Left renal pelvis (tissue), 4 donors: ENCODE measurements around the gene GTF2IRD1. TPM values are rescaled to one million over a fixed set of nuclear protein-coding genes. Genes with fewer than 3 reads are reported as not detected.
"Not testable (repeated sequence)": the region's sequence is repeated elsewhere in the genome, so short reads cannot be mapped to it uniquely, and the experiment has no call there.

ENCODE experiments used
- DNase-seq, 4 donors: peaks; one replicate each; pipeline ENCODE4 v3.0.0-alpha.2; 2013; ENCODE audit warnings: low read depth in 4 of 4, low spot score in 3 of 4
- polyA plus RNA-seq, 4 donors: library from polyadenylated mRNA; unstranded; fragments of 120-200 nt; gene quantifications; one replicate each; pipeline ENCODE4 v1.2.1, GENCODE V29; 2013; ENCODE audit not compliant: insufficient read length in 4 of 4

Gene GTF2IRD1
- polyA plus RNA-seq, 4 donors: 35.2 to 60.0 (median 50.9) TPM

DNA sequence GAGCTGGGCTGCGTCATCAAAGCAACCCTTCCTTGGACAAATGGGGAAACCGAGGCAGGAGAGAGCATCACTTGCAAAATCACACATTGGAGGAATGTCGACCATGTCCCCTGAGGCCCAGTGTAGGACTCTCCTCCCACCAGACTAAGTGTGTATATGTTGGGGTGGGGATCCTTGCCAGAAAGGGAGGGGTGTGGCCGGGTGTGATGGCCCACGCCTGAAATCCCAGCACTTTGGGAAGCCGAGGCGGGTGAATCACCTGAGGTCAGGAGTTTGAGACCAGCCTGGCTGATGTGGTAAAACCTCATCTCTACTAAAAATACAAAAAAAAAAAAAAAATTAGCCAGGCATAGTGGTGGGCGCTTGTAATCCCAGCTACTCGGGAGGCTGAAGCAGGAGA is 23.3 kb upstream of the GTF2IRD1 start:
- not testable (repeated sequence) for DNase-seq

GRCh38 chr7:74430961-74431466 is 22.7 kb upstream of the GTF2IRD1 start:
- DNase-seq: no peak

GRCh38 chr7:74437291-74437571 is 16.5 kb upstream of the GTF2IRD1 start:
- not testable (repeated sequence) for DNase-seq

DNA sequence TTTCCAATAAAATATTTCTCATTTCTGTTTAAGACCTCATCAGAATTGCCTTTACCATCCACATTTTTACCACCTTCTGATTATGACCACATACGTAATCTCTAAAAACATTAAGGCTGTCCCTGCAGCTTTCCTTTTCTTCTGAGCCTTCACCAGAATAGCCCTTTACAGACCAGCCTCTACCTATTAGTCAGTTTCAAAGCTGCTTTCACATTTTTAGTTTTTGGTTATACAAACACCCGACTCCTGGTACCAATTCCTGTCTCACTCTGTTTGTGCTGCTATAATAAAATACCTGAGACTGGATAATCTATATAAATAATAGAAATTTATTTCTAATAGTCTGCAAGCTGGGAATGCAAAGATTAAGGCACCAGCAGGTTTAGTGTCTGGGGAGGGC is 15.4 kb upstream of the GTF2IRD1 start:
- DNase-seq: no peak

DNA sequence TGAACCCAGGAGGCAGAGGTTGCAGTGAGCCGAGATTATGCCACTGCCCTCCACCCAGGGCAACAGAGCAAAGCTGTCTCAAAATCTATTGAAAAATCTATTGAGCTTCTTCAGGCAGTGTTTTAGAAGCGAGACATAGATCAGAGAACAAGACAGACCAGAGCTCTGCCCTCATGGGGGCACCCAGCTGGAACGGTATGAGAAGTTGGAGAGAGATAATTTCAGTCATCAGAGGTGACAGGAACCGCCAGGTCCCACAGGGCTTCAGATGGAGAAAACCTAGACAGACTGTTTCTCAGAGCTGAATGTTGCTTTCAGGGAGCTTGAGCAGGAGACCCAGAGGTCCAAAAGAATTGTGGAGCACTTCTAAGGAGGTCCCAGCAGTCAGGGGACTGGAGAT is 14.2 kb upstream of the GTF2IRD1 start:
- no peak for DNase-seq

GRCh38 chr7:74440143-74440542 is 13.6 kb upstream of the GTF2IRD1 start:
- not testable (repeated sequence) for DNase-seq

- DNase-seq: no peak
Observed at GRCh38 chr7:74441801-74442200, 11.9 kb upstream of the GTF2IRD1 start.

DNA sequence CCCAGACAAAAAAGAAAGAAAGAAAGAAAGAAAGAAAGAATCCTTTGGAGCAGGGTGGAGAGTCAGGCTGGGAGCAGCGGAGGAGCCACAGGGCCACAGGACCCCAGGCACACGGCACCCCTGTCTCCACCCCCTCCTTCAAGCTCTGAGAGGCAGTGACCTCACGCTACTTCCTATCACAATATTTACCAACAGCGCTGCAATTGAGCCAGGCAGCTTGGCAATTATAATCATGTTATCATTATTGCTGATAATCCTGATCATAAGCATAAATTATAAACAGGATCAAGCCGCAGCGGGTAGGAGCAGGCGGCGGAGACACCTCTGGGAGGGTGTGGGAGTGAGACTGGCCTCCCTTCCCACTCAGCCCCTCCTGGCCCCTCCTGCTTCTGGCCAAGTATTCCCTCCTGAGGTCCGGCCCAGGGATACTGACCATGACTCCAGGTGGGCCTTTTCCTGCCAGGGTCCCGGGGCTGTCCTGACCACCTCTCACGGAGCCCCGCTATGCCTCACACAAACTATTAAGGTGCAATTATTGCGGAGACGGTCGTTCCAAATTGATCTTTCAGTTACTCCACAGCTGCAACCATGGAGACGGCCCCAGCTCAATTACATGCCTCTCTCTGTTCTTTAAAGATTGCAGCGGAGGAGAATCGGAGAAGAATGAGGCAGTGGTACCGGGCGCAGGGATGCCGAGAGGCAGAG is 10.0 kb upstream of the GTF2IRD1 start:
- no peak for DNase-seq

GRCh38 chr7:74449144-74449543 is 4.6 kb upstream of the GTF2IRD1 start:
- DNase-seq: no peak

- no peak for DNase-seq
Observed at GRCh38 chr7:74449809-74450397, 3.8 kb upstream of the GTF2IRD1 start.

GRCh38 chr7:74452748-74453321 is 871 bp upstream of the GTF2IRD1 start:
- no peak for DNase-seq

DNA sequence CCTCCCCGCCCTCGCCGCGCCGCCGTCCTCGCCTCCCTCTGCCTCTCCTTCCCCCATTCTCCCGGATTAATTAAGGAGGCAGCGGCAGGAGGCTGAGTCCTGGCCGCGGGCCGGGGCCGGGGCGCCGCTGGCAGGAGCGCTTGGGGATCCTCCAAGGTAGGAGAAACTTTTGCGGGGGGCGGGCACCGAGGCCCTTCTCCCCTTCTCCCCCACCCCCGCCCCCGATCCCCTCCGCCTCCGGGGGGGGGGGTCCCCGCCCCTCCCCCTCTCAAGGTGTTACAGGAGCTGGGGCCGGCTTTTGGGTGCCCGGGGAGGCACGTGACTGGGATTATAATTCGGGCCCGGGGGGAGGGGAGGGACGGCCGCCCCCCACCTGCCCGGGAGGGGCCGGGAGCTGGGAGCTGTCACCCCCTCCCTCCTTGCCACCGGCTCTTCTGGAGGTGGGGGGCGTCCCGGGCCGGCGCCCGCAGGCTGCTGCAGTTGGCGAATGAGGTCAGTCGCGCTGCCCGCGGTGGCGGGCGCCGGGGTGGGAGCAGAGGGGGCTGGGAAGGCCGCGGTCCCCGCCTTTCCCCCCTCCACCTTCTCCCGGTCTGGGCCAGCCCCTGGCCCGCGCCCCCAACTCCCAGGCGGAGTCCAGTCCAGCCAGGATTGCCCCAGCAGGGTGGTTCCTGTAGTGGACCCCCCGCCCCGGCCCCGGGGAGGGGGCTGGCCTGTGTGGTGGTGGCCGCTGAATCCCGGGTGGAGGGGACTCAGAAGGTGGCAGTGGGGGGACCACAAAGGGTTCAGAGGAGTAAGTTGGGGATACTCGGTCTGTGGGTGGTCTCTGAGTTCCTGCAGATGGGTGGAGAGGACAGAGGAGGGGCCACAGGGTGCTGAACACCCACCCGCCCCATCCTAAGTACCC is 567 bp downstream of the GTF2IRD1 start:
- DNase-seq: no peak

- DNase-seq: no peak
Observed at GRCh38 chr7:74454925-74455288, 1.2 kb downstream of the GTF2IRD1 start.

DNA sequence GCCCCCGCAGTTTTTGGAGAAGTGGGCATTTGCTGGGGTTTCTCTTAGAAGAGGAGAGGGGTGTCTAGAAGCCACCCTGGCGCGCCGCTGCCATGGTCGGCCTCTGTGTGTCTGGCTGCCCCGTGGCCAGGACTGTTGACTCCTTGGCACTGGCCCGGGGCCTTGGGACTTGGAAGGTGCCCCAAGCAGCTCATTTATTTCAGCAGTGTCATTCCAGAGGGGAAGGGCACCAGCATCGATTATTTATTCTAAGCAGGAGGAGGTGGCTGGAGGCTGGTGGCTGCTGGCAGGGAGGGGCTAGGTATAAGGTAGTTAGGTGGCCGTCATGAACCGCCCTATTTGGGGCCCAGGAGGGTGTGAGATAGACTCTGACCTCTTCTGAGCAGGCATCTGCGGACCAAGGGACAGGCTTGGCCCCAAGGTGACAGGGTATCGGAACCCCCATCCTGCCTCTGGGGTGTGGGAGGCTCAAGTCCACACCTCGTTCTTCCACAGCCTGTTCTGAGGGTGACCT is 1.6 kb downstream of the GTF2IRD1 start:
- DNase-seq: no peak

GRCh38 chr7:74455928-74456327 is 2.2 kb downstream of the GTF2IRD1 start:
- DNase-seq: no peak

DNA sequence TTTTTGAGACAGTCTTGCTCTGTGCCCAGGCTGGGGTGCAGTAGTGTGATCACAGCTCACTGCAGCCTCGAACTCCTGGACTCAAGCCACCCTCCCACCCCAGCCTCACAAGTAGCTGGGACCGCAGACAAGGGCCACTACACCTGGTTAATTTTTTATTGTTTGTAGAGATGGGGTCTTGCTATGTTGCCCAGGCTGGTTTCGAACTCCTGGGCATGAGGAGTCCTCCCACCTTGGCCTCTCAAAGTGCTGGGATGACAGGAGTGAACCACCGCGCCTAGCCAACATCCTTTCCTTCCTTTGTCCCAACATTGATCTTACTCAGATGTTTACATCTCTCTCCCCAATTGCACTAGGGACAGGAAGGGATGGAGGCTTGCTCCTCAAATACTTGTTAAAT is 3.3 kb downstream of the GTF2IRD1 start:
- no peak for DNase-seq

- no peak for DNase-seq
Observed at GRCh38 chr7:74461970-74462706, 8.4 kb downstream of the GTF2IRD1 start.

- DNase-seq: no peak
Observed at GRCh38 chr7:74462707-74463100, 9.0 kb downstream of the GTF2IRD1 start.

DNA sequence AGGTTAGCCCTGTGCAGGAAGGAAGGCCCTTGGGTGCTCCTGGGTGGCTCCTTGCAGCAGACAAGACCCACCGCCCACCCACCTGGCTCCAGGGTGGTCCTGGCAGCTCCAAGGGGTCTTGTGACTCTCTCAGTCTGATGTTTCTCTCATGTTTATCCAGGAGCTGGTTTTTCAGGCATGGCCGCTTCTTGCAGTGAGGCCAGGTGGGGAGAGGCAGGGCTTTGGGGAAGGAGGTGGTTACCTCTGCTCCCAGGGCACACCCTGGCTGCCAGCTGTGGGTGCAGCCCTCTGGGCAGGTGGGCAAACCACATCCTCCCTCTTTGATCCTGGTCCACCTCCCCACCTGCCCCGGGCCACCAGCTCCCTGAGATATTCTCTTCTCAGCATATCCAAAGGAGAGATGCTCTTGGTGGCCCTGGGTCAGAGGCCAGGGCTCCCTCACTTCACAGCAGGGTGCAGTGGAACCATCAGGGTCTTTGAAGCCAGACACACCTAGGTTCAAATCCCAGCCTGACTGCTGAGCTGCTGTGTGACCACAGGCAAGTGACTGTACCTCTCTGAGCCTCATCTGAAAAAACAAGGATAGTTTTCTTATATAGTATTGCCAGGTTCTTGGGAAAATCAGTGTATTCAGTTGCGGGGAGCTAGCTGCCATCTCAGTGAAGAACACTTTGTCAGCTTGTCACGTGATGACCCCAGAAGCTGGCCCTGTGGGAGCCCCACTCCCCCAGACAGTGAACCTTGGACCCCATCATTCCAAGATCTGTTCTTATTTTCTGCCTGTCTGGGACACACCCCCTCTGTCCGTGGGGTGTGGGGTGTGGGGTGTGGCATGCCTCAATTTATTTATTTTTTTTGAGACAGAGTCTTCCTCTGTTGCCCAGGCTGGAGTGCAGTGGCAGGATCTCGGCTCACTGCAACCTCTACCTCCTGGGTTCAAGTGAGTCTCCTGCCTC is 11.5 kb downstream of the GTF2IRD1 start:
- no peak for DNase-seq
